NB4 (cell line): ENCODE data around the gene HESX1.

Experiments
- MAX ChIP-seq: IDR thresholded peaks from 2 replicates; pipeline ENCODE4 v1.6.1; 2011; ENCODE audit warnings: low read depth, low read length
- POLR2A ChIP-seq: IDR thresholded peaks from 2 replicates; pipeline ENCODE4 v1.6.1; 2011; ENCODE audit warnings: mild to moderate bottlenecking; ENCODE audit not compliant: insufficient read length; ENCODE audit errors: extremely low read depth
- TF ChIP-seq, protein P1 (sequence below): IDR thresholded peaks from one replicate; pipeline ENCODE4 v1.5.1; 2012; ENCODE audit warnings: low read depth, low read length

GRCh38 chr3:57161915-57162314, 37.9 kb downstream of the HESX1 start:
- TF ChIP-seq POLR2A (no peak), MAX (no peak)
- TF ChIP-seq, protein P1, sequence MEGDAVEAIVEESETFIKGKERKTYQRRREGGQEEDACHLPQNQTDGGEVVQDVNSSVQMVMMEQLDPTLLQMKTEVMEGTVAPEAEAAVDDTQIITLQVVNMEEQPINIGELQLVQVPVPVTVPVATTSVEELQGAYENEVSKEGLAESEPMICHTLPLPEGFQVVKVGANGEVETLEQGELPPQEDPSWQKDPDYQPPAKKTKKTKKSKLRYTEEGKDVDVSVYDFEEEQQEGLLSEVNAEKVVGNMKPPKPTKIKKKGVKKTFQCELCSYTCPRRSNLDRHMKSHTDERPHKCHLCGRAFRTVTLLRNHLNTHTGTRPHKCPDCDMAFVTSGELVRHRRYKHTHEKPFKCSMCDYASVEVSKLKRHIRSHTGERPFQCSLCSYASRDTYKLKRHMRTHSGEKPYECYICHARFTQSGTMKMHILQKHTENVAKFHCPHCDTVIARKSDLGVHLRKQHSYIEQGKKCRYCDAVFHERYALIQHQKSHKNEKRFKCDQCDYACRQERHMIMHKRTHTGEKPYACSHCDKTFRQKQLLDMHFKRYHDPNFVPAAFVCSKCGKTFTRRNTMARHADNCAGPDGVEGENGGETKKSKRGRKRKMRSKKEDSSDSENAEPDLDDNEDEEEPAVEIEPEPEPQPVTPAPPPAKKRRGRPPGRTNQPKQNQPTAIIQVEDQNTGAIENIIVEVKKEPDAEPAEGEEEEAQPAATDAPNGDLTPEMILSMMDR: no peak
